ENCODE results near the gene HOXC9. TPM values are rescaled to one million over a fixed set of nuclear protein-coding genes. Genes with fewer than 3 reads are reported as not detected.

HOXC9 gene
- total RNA-seq, 1 donor from 2014 or later: not detected

GRCh38 chr12:53971686-53972085 is 28.3 kb upstream of the HOXC9 start:
- no peak for DNase-seq (ENCODE audit: extremely low spot score in 2 of 2)
- intact Hi-C loops (cut with DNase I): no loop called here
- Histone ChIP-seq H3K4me1 (peaks cover 20% of the 10 kb centered on the region), H3K36me3 (no peaks in the 10 kb centered on the region), H3K9me3 (no peaks in the 10 kb centered on the region), H3K4me3 (no peak overlapping the region), H3K27ac (no peak overlapping the region), H3K27me3 (peaks cover 19% of the 10 kb centered on the region)
- TF ChIP-seq POLR2AphosphoS5 (IDR thresholded peaks at IDR 0.05; ENCODE audit: insufficient read depth in 1 of 2, low read depth in 1 of 2): no peak
- TF ChIP-seq POLR2A (IDR thresholded peaks at IDR 0.05): no peak
- TF ChIP-seq CTCF (IDR thresholded peaks at IDR 0.05): no peak

GRCh38 chr12:53972152-53972702 is 27.7 kb upstream of the HOXC9 start:
- TF ChIP-seq POLR2AphosphoS5 (IDR thresholded peaks at IDR 0.05; ENCODE audit: insufficient read depth in 1 of 2, low read depth in 1 of 2) (no peak), POLR2A (IDR thresholded peaks at IDR 0.05) (no peak), CTCF (IDR thresholded peaks at IDR 0.05) (no peak)
- H3K27me3 ChIP-seq: peaks cover 19% of the 10 kb centered on the region
- intact Hi-C loops (cut with DNase I): no loop called here
- H3K4me1 ChIP-seq: peaks cover 20% of the 10 kb centered on the region
- H3K36me3 ChIP-seq: no peaks in the 10 kb centered on the region
- no peak overlapping the region for H3K27ac ChIP-seq
- no peak overlapping the region for H3K4me3 ChIP-seq
- no peaks in the 10 kb centered on the region for H3K9me3 ChIP-seq
- no peak for DNase-seq (ENCODE audit: extremely low spot score in 2 of 2)

- Histone ChIP-seq H3K9me3 (no peaks in the 10 kb centered on the region), H3K4me3 (peak within 1 kb of the TSS; percentile 32 to 41), H3K4me1 (peaks cover 20% of the 10 kb centered on the region), H3K27ac (no peak within 1 kb of the TSS), H3K27me3 (peaks cover 23% of the 10 kb centered on the region), H3K36me3 (no peaks in the 10 kb centered on the region)
- DNase-seq (ENCODE audit: extremely low spot score in 2 of 2): no peak
- TF ChIP-seq POLR2A (IDR thresholded peaks at IDR 0.05): no peak
- intact Hi-C loops (cut with DNase I): no loop called here
These were observed 27.2 kb upstream of the HOXC9 start, which contains the start of gene HOXC11 for GRCh38 chr12:53972722-53973235. Gene HOXC11, plus strand, starts transcription at chr12:53973126. Its CDS starts 116 bp downstream, at chr12:53973242.

GRCh38 chr12:53973236-53974042 is 26.5 kb upstream of the HOXC9 start:
- Histone ChIP-seq H3K4me3 (peak overlapping the region; percentile 32 to 41), H3K4me1 (peaks cover 20% of the 10 kb centered on the region), H3K36me3 (no peaks in the 10 kb centered on the region), H3K27ac (no peak overlapping the region), H3K27me3 (peaks cover 25% of the 10 kb centered on the region), H3K9me3 (no peaks in the 10 kb centered on the region)
- DNase-seq (ENCODE audit: extremely low spot score in 2 of 2): no peak
- TF ChIP-seq CTCF (IDR thresholded peaks at IDR 0.05): no peak
- no peak for TF ChIP-seq POLR2AphosphoS5 (IDR thresholded peaks at IDR 0.05; ENCODE audit: insufficient read depth in 1 of 2, low read depth in 1 of 2)
- no peak for TF ChIP-seq POLR2A (IDR thresholded peaks at IDR 0.05)
- intact Hi-C loops (cut with DNase I): no loop called here

- no peak within 1 kb of the TSS for H3K27ac ChIP-seq
- intact Hi-C loops (cut with DNase I): no loop called here
- H3K4me3 ChIP-seq: peak within 1 kb of the TSS; percentile 32 to 41
- no peaks in the 10 kb centered on the region for H3K36me3 ChIP-seq
- H3K27me3 ChIP-seq: peaks cover 25% of the 10 kb centered on the region
- no peaks in the 10 kb centered on the region for H3K9me3 ChIP-seq
- TF ChIP-seq CTCF (IDR thresholded peaks at IDR 0.05): no peak
- TF ChIP-seq POLR2A (IDR thresholded peaks at IDR 0.05): no peak
- TF ChIP-seq POLR2AphosphoS5 (IDR thresholded peaks at IDR 0.05; ENCODE audit: insufficient read depth in 1 of 2, low read depth in 1 of 2): no peak
- DNase-seq (ENCODE audit: extremely low spot score in 2 of 2): no peak
- peaks cover 20% of the 10 kb centered on the region for H3K4me1 ChIP-seq
These were observed 25.6 kb upstream of the HOXC9 start, which contains the start of gene HOTAIR for GRCh38 chr12:53974084-53975063. Gene HOTAIR, minus strand, starts transcription at chr12:53974954.
